Fibroblast of lung (primary cell): ENCODE measurements around the gene SMIM38. TPM values are rescaled to one million over a fixed set of nuclear protein-coding genes. Genes with fewer than 3 reads are reported as not detected.

Experiments
- DNase-seq, 2 donors: peaks; one replicate each; pipeline versions ENCODE4 v3.0.0 to v3.0.0-alpha.2; 2010; ENCODE audit warnings: low read depth in 2 of 2
- H2AFZ ChIP-seq: 2 replicates; pipeline ENCODE4 v1.5.1; 2012; ENCODE audit warnings: low read length, control low read depth, inconsistent platforms
- H3K27ac ChIP-seq: 2 replicates; pipeline ENCODE4 v1.5.1; 2011; ENCODE audit warnings: low read length, control low read depth; ENCODE audit not compliant: insufficient read depth
- H3K27me3 ChIP-seq: 2 replicates; pipeline ENCODE4 v1.5.1; 2011; ENCODE audit warnings: mild to moderate bottlenecking, low read length; ENCODE audit not compliant: control insufficient read depth, insufficient read depth
- H3K36me3 ChIP-seq: 2 replicates; pipeline ENCODE4 v1.5.1; 2011; ENCODE audit warnings: low read length; ENCODE audit not compliant: control insufficient read depth, insufficient read depth
- H3K4me1 ChIP-seq: 2 replicates; pipeline ENCODE4 v1.5.1; 2011; ENCODE audit warnings: low read length; ENCODE audit not compliant: control insufficient read depth, insufficient read depth; ENCODE audit errors: extremely low read depth
- H3K4me2 ChIP-seq: 2 replicates; pipeline ENCODE4 v1.5.1; 2011; ENCODE audit warnings: low read length, control low read depth; ENCODE audit not compliant: insufficient read depth; ENCODE audit errors: extremely low read depth
- H3K4me3 ChIP-seq, 4 experiments: fragments of 200-600 bp in 1 of 4; sonication (generic) in 1 of 4; replicated peaks in 1 of 4; 2 replicates each; pipeline ENCODE4 v1.5.1; 2011 to 2016; ENCODE audit warnings: low read length in 4 of 4, low read depth in 3 of 4, mild to moderate bottlenecking in 3 of 4, control low read depth in 2 of 4, inconsistent platforms in 1 of 4, mixed read lengths in 1 of 4; ENCODE audit not compliant: insufficient read depth in 1 of 4; ENCODE audit errors: control extremely low read depth in 1 of 4
- H3K79me2 ChIP-seq: 2 replicates; pipeline ENCODE4 v1.5.1; 2012; ENCODE audit warnings: mild to moderate bottlenecking, low read length, inconsistent platforms; ENCODE audit not compliant: control insufficient read depth, insufficient read depth
- H3K9ac ChIP-seq: 2 replicates; pipeline ENCODE4 v1.5.1; 2011; ENCODE audit warnings: mild to moderate bottlenecking, low read length, control low read depth; ENCODE audit not compliant: insufficient read depth
- H3K9me3 ChIP-seq: 2 replicates; pipeline ENCODE4 v1.5.1; 2012; ENCODE audit warnings: low read depth, low read length; ENCODE audit not compliant: control insufficient read depth, insufficient read depth
- H4K20me1 ChIP-seq: 2 replicates; pipeline ENCODE4 v1.5.1; 2011; ENCODE audit warnings: low read length; ENCODE audit not compliant: control insufficient read depth, insufficient read depth; ENCODE audit errors: extremely low read depth
- CTCF ChIP-seq, 2 donors: IDR thresholded peaks in 1 of 2; conservative IDR thresholded peaks in 1 of 2; 1 replicate in 1 of 2; 2 replicates in 1 of 2; pipeline ENCODE4 v1.5.1; 2011 to 2012; ENCODE audit warnings: low read length in 2 of 2, control low read depth in 1 of 2, inconsistent platforms in 1 of 2, low read depth in 1 of 2, mild to moderate bottlenecking in 1 of 2
- EZH2 ChIP-seq: IDR thresholded peaks from 2 replicates; pipeline ENCODE4 v1.5.1; 2012; ENCODE audit warnings: low read length, control low read depth, mild to moderate bottlenecking; ENCODE audit errors: missing control alignments
- polyA plus RNA-seq, 2 donors: library from polyadenylated mRNA; depleted of rRNA in 1 of 2; stranded (reverse) in 1 of 2; unstranded in 1 of 2; fragments of >200 nt; gene quantifications; 2 replicates each; pipeline ENCODE4 v1.2.1, GENCODE V29; 2011 to 2012; ENCODE audit warnings: missing spikeins in 1 of 2
- total RNA-seq: library from RNA; depleted of rRNA; stranded (reverse); fragments of >200 nt; gene quantifications from 2 replicates; pipeline ENCODE4 v1.2.1, GENCODE V29; 2014

Gene SMIM38
- total and polyA plus RNA-seq, 2 donors (not counting 1 experiment from before 2014, with no cell fraction given) = 0.06 to 0.33 TPM

DNA sequence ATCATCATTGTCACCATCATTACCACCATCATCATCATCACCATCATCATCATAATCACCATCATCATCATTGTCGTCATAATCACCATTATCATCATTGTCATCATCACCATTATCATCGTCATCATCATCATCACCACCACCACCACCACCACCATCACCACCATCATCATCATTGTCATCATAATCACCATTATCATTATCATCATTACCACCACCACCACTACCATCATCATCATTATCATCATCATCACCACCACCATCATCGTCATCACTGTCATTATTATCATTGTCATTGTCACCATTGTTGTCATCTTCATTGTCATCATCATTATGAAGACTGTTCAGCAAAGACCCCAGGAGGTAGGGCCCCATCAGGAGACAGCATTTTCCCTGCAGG is 33.3 kb downstream of the SMIM38 start:
- Histone ChIP-seq H3K9ac (no peak overlapping the region), H3K36me3 (no peaks in the 10 kb centered on the region), H3K4me1 (no peaks in the 10 kb centered on the region), H2AFZ (no peak overlapping the region), H4K20me1 (no peaks in the 10 kb centered on the region), H3K27ac (no peak overlapping the region), H3K4me3 (no peak overlapping the region), H3K27me3 (peaks cover 7% of the 10 kb centered on the region), H3K9me3 (no peaks in the 10 kb centered on the region), H3K4me2 (no peak overlapping the region), H3K79me2 (no peaks in the 10 kb centered on the region)
- no peak for TF ChIP-seq CTCF (conservative IDR thresholded peaks at IDR 0.05 in 1 of 2, IDR thresholded peaks at IDR 0.05 in 1 of 2; ENCODE audit: low read depth in 1 of 2, low read length in 2 of 2)
- no peak for TF ChIP-seq EZH2
- DNase-seq = no peak

GRCh38 chr11:69190796-69191536 is 35.2 kb downstream of the SMIM38 start:
- Histone ChIP-seq H4K20me1 (no peaks in the 10 kb centered on the region), H3K79me2 (no peaks in the 10 kb centered on the region), H3K9ac (no peak overlapping the region), H3K36me3 (no peaks in the 10 kb centered on the region), H3K4me1 (no peaks in the 10 kb centered on the region), H3K9me3 (no peaks in the 10 kb centered on the region), H3K27me3 (peaks cover 7% of the 10 kb centered on the region), H2AFZ (no peak overlapping the region), H3K4me2 (no peak overlapping the region), H3K27ac (no peak overlapping the region), H3K4me3 (no peak overlapping the region)
- no peak for TF ChIP-seq EZH2
- TF ChIP-seq CTCF (conservative IDR thresholded peaks at IDR 0.05 in 1 of 2, IDR thresholded peaks at IDR 0.05 in 1 of 2; ENCODE audit: low read depth in 1 of 2, low read length in 2 of 2) = no peak
- no peak for DNase-seq

DNA sequence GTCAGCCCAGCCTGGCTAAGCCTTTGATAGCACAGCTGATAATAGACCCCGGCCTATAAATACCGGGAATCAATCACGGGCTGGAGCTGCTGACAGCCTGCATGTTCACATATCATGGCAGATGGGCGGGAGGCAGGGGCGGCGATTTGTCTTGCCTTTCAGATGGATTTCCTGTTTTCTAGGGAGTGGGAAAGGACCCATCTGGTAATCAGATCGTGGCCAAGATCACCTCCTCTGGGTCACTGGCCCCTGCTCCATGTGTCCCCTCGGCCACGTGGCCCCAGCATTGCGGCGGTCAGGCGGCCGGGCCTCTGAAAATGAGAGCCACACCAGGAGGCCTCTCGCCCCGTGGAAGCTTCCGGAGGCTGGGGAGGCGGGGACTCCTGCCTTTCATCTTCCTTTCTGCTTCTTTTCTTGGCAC is 36.6 kb downstream of the SMIM38 start:
- no peak for DNase-seq
- no peaks in the 10 kb centered on the region for H3K79me2 ChIP-seq
- no peak for TF ChIP-seq CTCF (conservative IDR thresholded peaks at IDR 0.05 in 1 of 2, IDR thresholded peaks at IDR 0.05 in 1 of 2; ENCODE audit: low read depth in 1 of 2, low read length in 2 of 2)
- TF ChIP-seq EZH2 = no peak

More for the DNA sequence above, 36.6 kb downstream of the SMIM38 start:
- Histone ChIP-seq H3K4me2 (no peak overlapping the region), H3K4me1 (no peaks in the 10 kb centered on the region), H3K27me3 (peaks cover 7% of the 10 kb centered on the region), H3K9ac (no peak overlapping the region), H3K27ac (no peak overlapping the region), H3K4me3 (no peak overlapping the region), H2AFZ (no peak overlapping the region), H3K9me3 (no peaks in the 10 kb centered on the region), H3K36me3 (no peaks in the 10 kb centered on the region), H4K20me1 (no peaks in the 10 kb centered on the region)
